Measurements from ENCODE around the gene GPD1L.

GRCh38 chr3:32083702-32084270, 22.6 kb upstream of the GPD1L start:
- TF ChIP-seq CTCF (IDR thresholded peaks at IDR 0.05) (no peak), EZH2 (IDR thresholded peaks at IDR 0.05; ENCODE audit: borderline replicate concordance, insufficient read depth, low read depth, low read length, poor library complexity, severe bottlenecking) (no peak)
